Measurements from ENCODE around the gene HSPA1L.

The HSPA1L gene

DNA sequence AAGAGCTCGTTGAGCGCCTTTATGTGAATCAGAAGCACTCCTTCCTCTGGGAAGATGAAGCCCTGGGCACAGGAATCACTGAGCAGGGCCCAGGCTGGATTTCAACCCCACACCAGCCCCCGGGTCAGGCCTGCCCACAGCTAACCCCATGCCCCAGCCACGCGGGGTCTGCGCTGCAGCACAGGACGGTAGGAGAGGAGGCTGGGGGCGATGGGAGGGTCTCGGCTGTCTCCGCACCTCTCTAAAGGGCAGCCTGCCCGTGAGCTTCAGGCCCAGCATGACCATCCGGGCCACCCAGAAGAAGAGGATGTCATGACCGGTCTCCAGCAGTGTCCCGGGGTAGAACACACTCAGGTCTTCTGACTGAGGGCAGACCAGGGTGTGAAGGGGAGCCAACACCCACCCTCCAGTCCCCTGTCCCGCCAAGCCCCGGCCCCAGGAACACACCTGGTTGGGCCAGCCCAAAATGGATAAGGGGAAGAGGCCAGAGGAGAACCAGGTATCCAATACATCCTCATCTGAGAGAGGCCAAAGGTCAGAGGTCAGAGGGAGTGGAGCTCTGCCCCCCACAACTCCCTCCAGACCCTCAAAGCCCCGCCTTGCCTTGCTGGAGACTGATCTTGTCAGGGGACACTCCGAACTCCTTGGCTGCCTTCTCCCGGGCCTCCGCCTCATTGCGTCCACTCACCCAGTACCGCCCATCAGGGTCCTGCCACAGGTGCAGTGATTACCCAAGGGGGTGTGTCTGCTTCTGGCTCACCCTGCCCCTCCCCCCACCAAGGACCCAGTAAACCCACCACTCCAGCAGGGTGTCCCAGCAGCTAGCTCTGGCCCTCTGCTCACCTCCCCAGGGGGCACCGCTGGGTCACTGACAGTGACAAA is 33.6 kb downstream of the HSPA1L start:
- no peak for DNase-seq

DNA sequence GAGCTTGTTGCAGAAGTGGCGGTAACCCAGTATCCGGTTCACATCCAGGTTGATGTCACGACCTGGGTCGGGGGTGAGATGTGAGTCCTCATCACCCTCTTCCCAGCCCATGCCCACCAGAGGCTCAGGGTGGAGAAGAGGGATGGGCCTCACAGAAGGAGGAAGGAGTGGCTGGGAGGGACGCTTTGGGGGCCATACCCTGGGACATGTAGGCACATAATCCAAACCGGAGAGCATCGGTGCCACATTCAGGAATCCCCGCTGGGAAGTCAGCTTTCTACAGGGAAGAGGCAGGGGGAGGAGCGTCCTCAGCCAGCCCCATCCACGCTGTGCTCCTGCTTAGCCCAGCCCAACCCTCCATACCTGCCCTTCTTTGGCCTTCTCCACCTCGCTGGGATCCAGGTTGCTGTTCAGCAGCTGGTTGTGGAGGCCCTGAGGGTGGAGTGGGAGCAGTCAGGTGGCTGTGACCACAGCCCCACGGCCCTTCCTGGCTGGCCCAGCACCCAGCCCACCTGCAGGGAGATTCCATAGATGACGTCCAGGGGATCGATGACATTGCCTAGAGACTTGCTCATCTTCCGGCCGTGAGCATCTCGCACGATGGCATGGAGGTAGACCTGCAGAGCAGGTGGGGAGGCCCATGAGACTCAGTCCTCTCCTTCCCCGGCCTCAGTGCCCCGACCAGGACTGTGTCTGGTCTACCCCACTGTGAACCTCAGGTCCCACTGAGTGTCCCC is 34.4 kb downstream of the HSPA1L start:
- DNase-seq = no peak

DNA sequence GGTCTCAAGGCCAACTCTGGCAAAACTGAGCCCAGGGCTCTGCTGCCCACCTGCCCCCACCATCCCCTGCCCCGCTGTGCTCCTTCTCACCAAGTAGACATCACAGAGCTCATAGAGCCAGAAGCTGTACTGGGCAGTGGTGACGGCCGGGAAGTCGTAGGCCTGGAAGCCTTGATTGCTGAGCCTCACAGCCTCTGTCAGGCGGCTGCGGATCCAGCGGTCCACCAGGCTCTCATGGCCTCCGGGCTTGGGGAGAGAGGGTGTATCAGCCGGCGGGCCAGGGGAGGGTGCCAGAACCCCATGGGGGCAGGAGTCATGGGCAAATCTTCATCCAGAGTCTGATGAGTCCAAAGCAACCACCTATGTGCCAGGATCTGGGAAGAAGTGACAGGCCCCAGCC is 35.2 kb downstream of the HSPA1L start:
- no peak for DNase-seq

DNA sequence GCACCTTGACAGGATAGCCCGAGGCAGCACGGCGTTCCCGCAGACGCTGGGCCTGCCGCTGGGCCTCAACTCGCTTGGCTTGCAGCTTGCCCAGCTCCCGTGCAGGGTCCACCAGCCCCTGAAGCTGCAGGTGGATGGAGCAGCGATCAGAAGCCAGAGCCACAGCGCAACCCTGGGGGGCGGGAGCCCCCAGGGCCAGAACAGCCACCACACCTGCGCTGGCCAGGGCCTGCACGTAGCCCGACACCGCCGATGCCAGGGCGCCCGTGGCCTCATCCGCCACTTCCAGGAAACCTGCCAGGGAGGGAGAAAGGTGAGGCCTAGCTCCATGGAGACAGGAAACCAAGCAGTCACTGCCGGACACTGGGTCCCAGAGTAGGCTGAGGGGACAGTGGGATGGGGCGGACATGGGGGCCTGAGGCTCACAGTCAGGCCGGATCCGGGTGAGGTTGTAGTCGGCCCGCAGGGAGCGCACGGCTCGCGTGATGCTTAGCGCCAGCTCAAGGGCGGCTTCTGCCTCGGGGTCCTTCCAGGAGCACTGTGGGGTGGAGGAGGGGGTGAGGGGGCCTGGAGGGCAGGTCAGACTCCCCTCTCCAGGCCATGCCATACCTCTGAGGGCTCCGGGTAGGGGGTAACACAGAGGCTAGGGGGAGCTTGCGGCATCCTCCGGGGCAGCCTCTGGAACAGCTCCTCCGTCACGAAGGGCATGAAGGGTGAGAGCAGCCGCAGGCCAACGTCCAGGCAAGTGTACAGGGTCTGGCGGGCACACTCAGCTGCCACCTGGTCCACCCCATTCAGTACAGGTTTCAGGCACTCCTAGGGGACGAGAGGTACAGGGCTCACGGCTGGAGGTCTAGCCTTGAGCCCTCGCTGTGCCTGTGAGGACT is 35.8 kb downstream of the HSPA1L start:
- DNase-seq = no peak

DNA sequence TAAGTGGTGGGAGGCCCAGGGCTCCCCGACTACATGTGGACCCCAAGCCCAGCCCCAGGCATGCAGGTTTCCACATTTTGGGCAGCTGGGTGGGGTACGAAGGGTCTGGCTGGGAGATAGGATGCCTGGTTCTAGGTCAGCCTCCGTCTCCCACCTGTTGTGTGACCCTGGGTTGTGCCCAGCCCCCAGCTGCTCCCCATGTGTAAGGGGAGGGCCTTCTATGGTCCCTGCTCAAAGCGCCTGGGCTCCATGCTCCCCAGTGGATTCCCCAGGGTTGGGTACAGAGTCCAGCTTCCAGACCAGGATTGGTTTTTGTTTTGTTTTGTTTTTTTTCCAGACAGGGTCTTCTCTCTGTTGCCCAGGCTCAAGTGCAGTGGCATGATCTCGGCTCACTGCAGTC is 36.9 kb downstream of the HSPA1L start:
- no peak for DNase-seq

DNA sequence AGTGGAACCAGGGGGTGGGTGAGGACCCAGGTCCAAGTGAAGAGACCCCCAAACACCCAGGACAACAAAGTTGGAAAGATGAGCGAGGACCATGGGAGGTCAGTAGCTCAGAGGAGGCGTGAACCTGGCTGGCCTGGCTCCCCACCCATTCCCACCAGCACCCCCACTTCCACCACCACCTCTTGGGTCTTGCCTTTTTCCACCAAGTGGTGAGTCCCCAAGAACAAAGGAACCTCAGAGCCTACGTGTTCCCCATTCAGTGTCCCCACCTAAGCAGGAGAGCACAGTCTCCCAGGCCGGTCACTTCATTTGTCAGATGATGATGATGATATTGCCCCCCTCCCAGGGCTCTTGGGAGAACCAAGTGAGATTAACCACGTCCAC is 37.4 kb downstream of the HSPA1L start:
- DNase-seq = no peak

DNA sequence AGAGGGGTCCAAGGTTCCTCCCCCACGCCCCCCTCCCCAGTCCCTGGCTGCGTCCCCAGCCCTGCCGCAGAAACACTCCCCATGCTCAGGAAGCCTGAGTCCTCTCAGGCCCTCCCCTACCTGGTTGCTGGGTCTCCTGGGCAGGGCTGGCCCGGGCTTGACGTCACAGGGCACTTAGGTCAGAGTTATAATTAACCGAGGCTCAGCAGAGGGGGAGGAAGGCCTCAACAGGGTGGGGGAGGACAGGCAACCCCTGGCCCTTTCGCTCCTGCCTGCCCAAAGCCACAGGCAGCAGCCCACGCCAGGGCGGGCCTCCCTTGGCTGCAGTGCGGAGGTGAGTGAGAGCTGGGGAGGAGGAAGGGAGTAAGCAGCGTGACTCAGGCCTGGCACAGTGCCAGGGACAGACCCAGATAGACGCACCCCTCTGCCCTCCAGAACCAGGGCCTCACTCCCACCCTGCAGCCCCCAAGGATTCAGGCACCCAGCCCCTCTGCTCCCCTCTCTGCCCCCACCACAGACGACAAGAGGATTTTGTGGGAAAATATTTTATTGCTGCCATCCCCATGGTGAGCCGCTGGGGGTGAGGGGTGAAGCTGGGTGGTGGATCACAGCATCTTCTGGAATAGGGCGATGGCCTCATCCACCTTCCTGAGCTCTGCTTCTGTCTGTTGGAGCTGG is 38.0 kb downstream of the HSPA1L start, which contains the start of gene VWA7:
Gene VWA7, minus strand, starts transcription at position 340 of the 678 bp plus-strand sequence. CDS start 549 bp downstream, outside the sequence.
- DNase-seq = peak; percentile 91

DNA sequence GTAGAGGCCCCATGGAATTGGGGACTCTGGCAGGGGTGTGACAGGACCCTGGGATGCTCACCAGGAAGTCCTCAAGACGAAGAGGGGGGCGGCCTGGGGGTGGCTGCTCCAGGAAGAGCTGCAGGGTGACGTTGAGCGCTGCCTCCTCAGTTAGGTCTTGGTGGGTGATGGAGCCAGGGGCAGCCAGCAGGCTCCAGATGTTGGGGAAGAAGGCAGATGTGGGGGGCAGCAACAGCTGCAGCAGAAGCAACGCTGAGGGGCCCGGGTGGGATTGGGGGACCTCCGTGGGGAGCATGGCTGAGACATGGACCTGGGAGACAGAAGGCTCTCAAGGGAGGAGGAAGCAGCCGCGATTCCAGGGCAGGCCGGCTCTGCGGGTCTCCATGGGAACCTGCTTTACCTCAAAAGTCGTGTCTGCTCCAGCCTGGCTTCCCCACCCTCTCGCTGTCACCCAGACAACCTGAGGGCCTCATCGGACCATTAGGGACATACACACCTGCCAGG is 38.5 kb downstream of the HSPA1L start:
- DNase-seq = peak; percentile 54

DNA sequence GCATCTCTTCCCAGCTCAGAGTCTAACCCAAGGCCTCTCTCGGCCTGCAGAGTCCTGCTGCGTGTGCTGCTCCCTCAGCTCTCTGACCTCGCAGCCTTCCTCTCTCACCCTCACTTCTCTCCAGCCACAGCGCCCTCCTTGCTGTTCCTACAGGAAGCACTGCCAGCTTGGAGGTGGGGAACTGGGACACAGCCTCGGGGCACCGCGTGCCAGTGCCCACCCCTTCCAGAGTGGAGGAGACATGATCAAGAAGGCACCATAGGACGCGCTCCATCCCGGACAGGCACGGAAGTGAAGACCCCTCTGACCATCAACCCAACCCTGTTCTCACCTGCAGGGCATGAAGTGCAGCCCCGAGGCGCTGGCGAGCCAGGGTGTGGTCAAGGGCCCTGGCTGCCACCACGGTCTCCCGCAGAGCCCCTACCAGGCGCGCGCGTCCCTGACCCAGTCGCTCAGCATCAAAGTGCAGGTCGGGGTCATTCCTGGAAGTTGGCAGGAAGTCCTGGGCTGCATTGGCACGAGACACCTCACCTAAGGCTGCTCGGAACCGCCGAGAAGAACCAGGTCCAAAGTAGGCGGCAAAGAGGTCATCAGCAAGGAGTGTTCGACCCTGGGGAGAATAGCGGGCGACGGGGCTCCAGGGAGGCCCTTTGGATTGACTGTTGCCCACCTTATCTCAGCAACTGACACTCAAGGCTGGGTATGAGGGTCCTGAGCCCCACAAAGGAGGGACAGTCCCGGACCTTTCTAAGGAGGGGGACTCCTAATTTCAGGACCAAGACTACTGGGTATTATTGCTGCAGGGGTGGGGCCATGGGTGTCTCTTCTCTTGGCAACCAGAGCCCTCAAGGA is 39.2 kb downstream of the HSPA1L start:
- no peak for DNase-seq

DNA sequence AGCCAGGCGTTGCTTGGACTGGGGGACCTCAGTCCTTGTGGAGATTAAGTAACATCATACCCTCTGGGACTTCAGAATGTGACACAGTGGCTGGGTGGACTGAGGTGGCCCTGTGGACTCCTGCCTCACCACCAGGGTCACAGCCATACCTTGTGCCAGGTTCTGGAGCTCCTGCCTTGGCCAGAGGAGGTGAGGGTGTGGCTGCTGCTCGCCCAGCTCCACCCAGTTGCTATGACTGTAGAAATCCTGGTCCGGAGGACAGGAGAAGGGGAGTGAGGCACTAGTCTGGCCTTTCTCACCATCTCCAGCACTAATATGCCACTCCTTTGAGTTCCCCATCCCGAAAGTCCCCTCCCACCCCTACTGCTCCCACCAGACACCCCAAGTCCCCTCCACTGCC is 39.9 kb downstream of the HSPA1L start:
- no peak for DNase-seq

DNA sequence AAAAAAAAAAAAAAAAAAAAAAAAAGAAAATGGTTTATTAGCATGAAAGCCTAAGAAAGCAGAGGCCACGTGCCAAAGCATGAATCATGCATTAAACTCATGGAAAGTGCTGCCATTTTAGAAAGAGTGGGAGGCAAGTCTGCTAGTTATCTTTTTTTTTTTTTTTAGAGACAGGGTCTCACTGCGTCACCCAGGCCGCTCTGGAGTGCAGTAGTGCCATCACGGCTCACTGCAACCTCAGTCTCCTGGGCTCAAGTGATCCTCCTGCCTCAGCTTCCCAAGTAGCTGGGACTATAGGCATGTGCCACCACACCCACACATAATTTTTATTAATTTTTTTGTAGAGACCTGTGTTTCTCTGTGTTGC is 43.1 kb downstream of the HSPA1L start:
- peak; percentile 46 for DNase-seq

DNA sequence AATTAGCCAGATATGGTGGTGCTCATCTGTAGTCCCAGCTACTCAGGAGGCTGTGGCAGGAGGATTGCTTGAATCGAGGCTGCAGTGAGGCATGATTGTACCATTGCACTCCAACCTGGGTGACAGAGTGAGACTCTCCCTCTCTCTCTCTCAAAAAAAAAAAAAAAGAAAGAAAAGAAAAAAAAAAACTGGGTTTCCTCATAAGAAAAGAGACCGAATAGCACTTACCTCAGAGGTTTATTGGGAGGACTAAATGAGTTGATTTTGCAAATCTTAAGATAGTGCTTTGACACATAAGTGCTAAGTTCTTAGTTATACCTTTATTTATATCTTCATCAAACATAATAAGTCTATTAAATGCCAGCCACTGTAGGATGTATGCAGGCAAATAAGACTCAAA is 44.2 kb downstream of the HSPA1L start:
- DNase-seq = no peak

DNA sequence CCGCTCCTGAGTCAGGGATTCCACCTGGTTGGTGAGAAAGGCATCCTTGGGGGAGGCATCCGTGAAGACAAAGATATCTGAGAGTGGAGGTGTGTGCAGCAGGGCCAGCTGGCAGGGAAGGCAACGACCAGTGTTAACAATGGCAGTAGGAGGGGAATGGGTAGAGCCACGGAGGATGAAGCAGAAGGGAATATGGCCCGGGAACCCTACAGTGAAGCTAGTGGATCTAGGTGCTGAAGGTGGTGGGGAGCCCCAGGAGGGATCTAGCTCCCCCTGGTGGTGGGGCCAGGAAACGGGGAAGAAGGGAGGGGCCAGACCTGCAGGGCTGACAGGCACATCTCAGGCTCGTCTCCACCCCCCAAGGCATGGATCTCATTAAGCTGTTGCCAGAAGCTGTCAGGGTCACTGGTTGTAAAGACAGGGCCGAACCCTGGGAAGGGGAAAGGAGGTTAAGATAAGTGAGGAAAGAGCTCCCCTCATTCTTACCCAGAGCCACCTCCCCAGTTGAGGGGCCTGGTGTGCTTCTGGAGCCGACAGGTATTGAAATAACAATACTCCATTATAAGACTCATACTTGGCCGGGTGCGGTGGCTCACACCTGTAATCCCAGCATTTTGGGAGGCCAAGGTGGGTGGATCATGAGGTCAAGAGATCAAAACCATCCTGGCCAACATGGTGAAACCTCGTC is 45.3 kb downstream of the HSPA1L start:
- peak; percentile 93 for DNase-seq

DNA sequence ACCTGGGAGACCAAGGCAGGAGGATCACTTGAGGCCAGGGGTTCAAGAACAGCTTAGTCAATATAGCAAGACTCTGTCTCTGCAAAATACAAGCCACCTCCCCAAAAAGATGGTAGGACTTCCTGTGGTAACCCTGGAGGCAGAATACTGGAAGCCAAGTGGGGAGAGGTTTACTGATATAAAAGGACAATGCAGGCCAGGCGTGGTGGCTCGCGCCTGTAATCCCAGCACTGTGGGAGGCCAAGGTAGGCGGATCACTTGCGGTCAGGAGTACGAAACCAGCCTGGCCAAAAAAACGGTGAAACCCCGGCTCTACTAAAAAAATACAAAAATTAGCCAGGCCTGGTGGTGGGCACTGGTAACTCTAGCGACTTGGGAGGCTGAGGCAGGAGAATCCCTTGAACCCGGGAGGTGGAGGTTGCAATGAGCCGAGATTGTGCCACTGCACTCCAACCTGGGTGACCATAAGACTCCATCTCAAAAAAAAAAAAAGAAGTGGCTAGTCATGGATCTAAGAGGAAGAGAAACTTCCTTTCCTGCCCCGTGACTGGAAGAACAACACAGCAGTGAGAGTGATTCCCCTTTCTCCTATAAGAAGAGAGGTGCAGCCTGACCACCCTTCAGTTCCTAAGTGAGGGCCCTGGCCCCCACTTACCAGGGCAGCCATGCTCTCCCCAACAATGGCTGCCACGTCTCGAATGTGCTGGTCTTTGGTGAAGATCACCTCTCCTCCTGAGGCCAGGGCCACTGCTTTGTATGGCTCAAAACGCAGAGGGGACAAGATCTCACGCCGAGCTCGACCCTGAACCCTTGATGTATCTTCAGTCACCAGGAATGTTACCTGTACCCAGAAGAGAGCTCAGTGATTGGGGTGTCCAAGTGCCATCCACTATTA is 46.5 kb downstream of the HSPA1L start:
- DNase-seq = no peak

DNA sequence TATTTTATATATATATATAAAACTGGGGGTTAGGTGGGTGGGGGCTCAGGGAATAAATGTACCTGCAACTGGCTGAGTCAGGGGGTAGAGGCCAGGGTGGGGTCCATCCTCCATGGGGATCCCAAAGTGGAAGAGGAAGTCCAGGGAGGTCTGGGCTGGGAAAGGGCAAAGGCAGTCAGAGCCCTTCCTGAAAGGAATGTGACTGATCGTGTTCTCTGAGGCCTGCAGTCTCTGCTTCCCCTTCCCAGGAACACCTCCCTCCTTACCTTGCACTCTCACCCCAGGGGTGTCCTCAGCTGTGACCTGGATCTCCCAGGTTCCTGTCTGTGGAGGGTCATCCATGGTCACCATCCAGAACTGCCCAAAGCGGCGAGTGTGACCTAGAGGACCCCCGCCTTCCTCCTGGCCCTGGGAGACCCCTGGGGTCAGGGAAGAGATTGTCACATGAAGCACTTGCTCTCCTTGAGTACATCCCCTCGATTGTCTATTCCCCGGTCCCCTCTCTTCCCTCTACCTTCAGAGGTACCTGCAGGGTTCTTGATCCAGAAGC is 47.9 kb downstream of the HSPA1L start:
- no peak for DNase-seq

DNA sequence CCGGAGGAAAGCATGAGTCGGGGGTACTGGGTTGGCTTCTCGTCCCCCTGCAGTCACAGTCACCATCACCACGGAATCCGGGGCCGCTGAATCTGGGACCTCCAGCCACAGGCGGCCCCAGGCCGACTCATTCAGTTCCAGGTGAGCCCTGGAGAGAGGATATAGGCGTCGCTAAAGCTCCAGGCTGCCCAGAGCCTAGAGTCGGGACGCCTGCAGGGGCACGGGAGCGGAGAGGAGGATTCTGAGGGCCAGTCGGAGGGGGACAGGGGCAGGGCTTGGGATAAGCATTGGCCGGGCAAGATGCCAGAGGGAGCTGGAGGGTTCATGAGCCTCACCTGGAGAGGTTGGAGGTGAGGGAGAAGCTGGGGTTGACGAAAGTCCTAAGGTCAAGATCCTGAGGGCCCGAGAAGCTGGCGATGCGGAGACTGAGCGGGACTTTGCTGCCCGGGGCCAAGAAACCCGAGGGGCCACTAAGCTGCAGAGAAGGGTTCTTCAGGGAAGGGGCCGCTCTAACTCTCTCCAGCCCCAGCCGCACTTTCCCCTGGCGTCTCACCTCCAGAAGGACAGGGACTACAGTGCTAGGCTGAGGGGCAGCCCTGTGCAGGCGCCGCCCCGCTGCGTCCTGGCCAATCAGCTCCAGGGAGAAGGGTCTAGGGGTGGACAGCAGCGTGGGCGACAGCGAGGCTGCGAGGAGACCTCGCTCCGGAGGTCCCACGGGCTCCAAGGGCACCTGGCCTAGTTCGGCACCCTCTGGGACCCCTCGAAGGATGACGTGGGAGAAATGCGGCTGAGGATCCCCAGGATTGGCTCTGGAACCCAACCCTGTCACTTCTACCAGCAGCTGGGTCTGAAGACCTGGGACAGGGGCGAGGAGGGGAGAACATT is 48.9 kb downstream of the HSPA1L start:
- no peak for DNase-seq

DNA sequence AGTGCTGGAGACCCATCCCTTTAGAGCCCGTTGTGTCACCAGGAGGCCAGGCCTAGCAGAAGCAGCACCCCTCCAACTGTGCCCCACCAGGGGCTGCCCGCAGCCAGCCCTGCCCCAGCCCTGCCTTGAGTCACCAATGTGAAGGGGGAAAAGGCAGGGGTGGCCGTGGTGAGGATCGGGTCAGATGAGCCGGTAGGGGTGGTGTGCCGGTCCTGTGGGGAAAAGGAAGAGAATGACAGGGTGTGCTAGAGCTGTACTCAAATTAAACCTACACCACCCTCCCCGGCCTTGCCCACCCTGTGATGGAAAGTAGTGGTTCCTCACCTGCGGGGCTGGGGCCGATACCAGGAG is 49.5 kb downstream of the HSPA1L start:
- DNase-seq = no peak

DNA sequence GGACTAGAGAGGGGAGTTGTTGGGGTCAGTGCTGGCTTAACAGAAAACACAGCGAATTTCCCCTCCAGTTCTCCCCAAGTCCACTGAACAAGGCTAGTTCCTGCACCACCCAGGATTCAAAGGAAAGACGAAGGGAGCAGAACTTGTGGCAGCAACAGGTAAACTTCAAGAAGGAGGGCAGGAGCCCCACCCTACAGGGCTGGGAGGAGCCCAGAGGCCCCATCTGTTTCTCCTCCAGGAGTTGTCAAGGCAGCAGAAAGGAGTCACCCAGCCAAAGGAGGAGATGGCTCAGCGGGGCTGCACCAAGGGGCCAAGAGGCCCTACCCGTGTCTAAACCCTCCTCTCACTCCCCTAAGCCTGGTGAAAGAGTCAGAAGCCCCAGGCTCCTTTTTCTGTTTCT is 50.9 kb downstream of the HSPA1L start:
- DNase-seq = no peak

DNA sequence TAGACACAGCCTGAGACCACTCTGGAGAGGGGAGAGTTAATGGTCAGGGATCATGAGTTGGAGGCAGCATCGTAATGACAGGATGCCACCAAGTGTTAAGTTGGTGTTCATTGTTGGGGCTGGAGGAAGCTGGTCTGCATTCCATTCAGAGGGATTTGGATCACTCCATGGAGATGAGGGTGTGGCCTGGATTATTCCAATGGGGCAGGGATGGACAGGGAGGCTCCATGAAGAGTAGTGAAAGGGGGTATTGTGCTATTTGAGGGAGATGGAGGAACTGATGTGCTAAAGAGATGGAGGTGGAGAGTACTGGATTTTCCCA is 51.5 kb downstream of the HSPA1L start:
- no peak for DNase-seq
